GM23338 (cell line): ENCODE data around the gene SMURF2. TPM values are rescaled to one million over a fixed set of nuclear protein-coding genes. Genes with fewer than 3 reads are reported as not detected.

Experiments used
- ATAC-seq: fragments of 200-7000 bp; cut with Tn5 transposase; 3 replicates; pipeline ENCODE4 v1.9.1; 2020
- DNase-seq: peaks from one replicate; pipeline ENCODE4 v3.0.0-alpha.2; 2015; ENCODE audit warnings: low spot score
- H2AFZ ChIP-seq: fragments of 200-600 bp; sonication (generic); 2 replicates; pipeline ENCODE4 v1.8.0; 2016; ENCODE audit warnings: antibody characterized with exemption, mild to moderate bottlenecking, moderate library complexity
- H3F3A ChIP-seq: fragments of 200-600 bp; sonication (generic); replicated peaks from 2 replicates; pipeline ENCODE4 v1.8.0; 2017; ENCODE audit warnings: antibody characterized with exemption, mixed run types, low read depth
- H3K27ac ChIP-seq: fragments of 200-600 bp; sonication (generic); 2 replicates; pipeline ENCODE4 v1.6.1; 2016; ENCODE audit warnings: low read depth
- H3K27me3 ChIP-seq: fragments of 200-600 bp; sonication (generic); 2 replicates; pipeline ENCODE4 v1.8.0; 2016; ENCODE audit warnings: mild to moderate bottlenecking, mixed run types, moderate library complexity; ENCODE audit not compliant: insufficient read depth
- H3K36me3 ChIP-seq: fragments of 200-600 bp; sonication (generic); 2 replicates; pipeline ENCODE4 v1.8.0; 2016; ENCODE audit warnings: mild to moderate bottlenecking; ENCODE audit not compliant: insufficient read depth
- H3K4me1 ChIP-seq: fragments of 200-600 bp; sonication (generic); 2 replicates; pipeline ENCODE4 v1.8.0; 2016; ENCODE audit warnings: mild to moderate bottlenecking, moderate library complexity; ENCODE audit not compliant: insufficient read depth
- H3K4me2 ChIP-seq: fragments of 200-600 bp; sonication (generic); 2 replicates; pipeline ENCODE4 v1.7.1; 2017; ENCODE audit warnings: mixed run types
- H3K4me3 ChIP-seq: fragments of 200-600 bp; sonication (generic); 2 replicates; pipeline ENCODE4 v1.6.1; 2016; ENCODE audit warnings: mixed run types
- H3K79me2 ChIP-seq: fragments of 200-600 bp; sonication (generic); replicated peaks from 2 replicates; pipeline ENCODE4 v1.8.0; 2017; ENCODE audit warnings: mild to moderate bottlenecking; ENCODE audit not compliant: insufficient read depth
- H3K9me2 ChIP-seq: fragments of 200-600 bp; sonication (generic); 2 replicates; pipeline ENCODE4 v1.8.0; 2017; ENCODE audit not compliant: insufficient read depth
- H4K20me1 ChIP-seq: fragments of 200-600 bp; sonication (generic); replicated peaks from 2 replicates; pipeline ENCODE4 v1.8.0; 2017; ENCODE audit warnings: mild to moderate bottlenecking; ENCODE audit not compliant: insufficient read depth
- H3K27ac Mint-ChIP-seq: 2 replicates; pipeline ENCODE4 v1.8.0; 2020; ENCODE audit warnings: inconsistent platforms, mild to moderate bottlenecking, moderate library complexity, mixed read lengths
- H3K27me3 Mint-ChIP-seq: 3 replicates; pipeline ENCODE4 v1.8.0; 2022; ENCODE audit warnings: low read depth, mild to moderate bottlenecking, moderate library complexity, mixed read lengths, inconsistent platforms; ENCODE audit not compliant: insufficient read depth, poor library complexity
- H3K36me3 Mint-ChIP-seq: 3 replicates; pipeline ENCODE4 v1.8.0; 2021; ENCODE audit warnings: low read depth, mild to moderate bottlenecking, inconsistent platforms, moderate library complexity, mixed read lengths
- H3K4me1 Mint-ChIP-seq: 3 replicates; pipeline ENCODE4 v1.8.0; 2020; ENCODE audit warnings: mild to moderate bottlenecking, inconsistent platforms, mixed read lengths
- H3K4me3 Mint-ChIP-seq: 3 replicates; pipeline ENCODE4 v1.8.0; 2021; ENCODE audit warnings: moderate library complexity, mild to moderate bottlenecking, inconsistent platforms, mixed read lengths
- H3K9me3 Mint-ChIP-seq: 3 replicates; pipeline ENCODE4 v1.8.0; 2020; ENCODE audit warnings: moderate library complexity, mild to moderate bottlenecking, inconsistent platforms, mixed read lengths
- CREB1 ChIP-seq: fragments of 250-450 bp; sonication (Bioruptor Pico); IDR thresholded peaks from 2 replicates; pipeline ENCODE4 v1.5.0; 2020; ENCODE audit warnings: low read depth, mild to moderate bottlenecking, moderate library complexity
- CTCF ChIP-seq, 2 experiments: fragments of 200-600 bp in 1 of 2; sonication (generic) in 1 of 2; conservative IDR thresholded peaks; 2 replicates each; pipeline versions ENCODE4 v1.5.1 to v1.6.1; 2016 to 2017; ENCODE audit warnings: antibody characterized with exemption in 2 of 2, low read depth in 2 of 2, mild to moderate bottlenecking in 2 of 2, moderate library complexity in 1 of 2
- ETS1 ChIP-seq: IDR thresholded peaks from 2 replicates; pipeline ENCODE4 v1.6.1; 2016; ENCODE audit warnings: antibody characterized with exemption
- EZH2 ChIP-seq: fragments of 200-600 bp; sonication (generic); IDR thresholded peaks from one replicate; pipeline ENCODE4 v1.8.0; 2017; ENCODE audit warnings: antibody characterized with exemption, mild to moderate bottlenecking, low read depth; ENCODE audit not compliant: unreplicated experiment
- EZH2phosphoT487 ChIP-seq: fragments of 200-600 bp; sonication (generic); IDR thresholded peaks from one replicate; pipeline ENCODE4 v1.8.1; 2018; ENCODE audit warnings: antibody characterized with exemption; ENCODE audit not compliant: unreplicated experiment
- JUNB ChIP-seq: IDR thresholded peaks from one replicate; pipeline ENCODE4 v1.6.1; 2016; ENCODE audit warnings: antibody characterized with exemption; ENCODE audit not compliant: unreplicated experiment
- NANOG ChIP-seq: IDR thresholded peaks from 2 replicates; pipeline ENCODE4 v1.6.1; 2016; ENCODE audit warnings: antibody characterized with exemption, borderline replicate concordance
- POLR2AphosphoS5 ChIP-seq: IDR thresholded peaks from 2 replicates; pipeline ENCODE4 v1.6.1; 2016; ENCODE audit warnings: antibody characterized with exemption, low read depth
- REST ChIP-seq: IDR thresholded peaks from one replicate; pipeline ENCODE4 v1.6.1; 2018; ENCODE audit warnings: antibody characterized with exemption; ENCODE audit not compliant: unreplicated experiment
- STAT1 ChIP-seq: IDR thresholded peaks from one replicate; pipeline ENCODE4 v1.6.1; 2016; ENCODE audit warnings: antibody characterized with exemption; ENCODE audit not compliant: unreplicated experiment
- ZNF114 ChIP-seq: fragments of 250-450 bp; sonication (Bioruptor Pico); IDR thresholded peaks from 2 replicates; pipeline ENCODE4 v1.5.0; 2020; ENCODE audit warnings: mild to moderate bottlenecking, moderate library complexity
- ZNF331 ChIP-seq: fragments of 250-450 bp; sonication (Bioruptor Pico); IDR thresholded peaks from 2 replicates; pipeline ENCODE4 v1.5.0; 2020; ENCODE audit warnings: low read depth, mild to moderate bottlenecking, moderate library complexity
- ZNF462 ChIP-seq: fragments of 250-450 bp; sonication (Bioruptor Pico); IDR thresholded peaks from 2 replicates; pipeline ENCODE4 v1.5.0; 2020; ENCODE audit warnings: mild to moderate bottlenecking, moderate library complexity
- polyA plus RNA-seq: library from polyadenylated mRNA; unstranded; fragments of >200 nt; fragmentation: Nextera tagmentation; extraction: Ambion mirVana; gene quantifications from 2 replicates; pipeline ENCODE4 v1.2.1, GENCODE V29; 2016
- total RNA-seq: library from RNA; depleted of rRNA; stranded (reverse); fragments of >200 nt; shearing (Covaris generic); gene quantifications from 2 replicates; pipeline ENCODE4 v1.2.3, GENCODE V29; 2014

Gene SMURF2
- total and polyA plus RNA-seq, 2 experiments from 2014 or later, result 12.1 to 29.6 TPM

GRCh38 chr17:64503821-64504768, 158.0 kb downstream of the SMURF2 start:
- DNase-seq (no peak), ATAC-seq (no peak)
- no peaks in the 10 kb centered on the region for H3K27me3 ChIP-seq
- H3K36me3 ChIP-seq, result peaks cover 60% of the 10 kb centered on the region
- peak overlapping the region; percentile 100 for H3K4me3 ChIP-seq
- peak overlapping the region; percentile 99 for H3K4me3 Mint-ChIP-seq
- H3K4me1 ChIP-seq, result peaks cover 8% of the 10 kb centered on the region; the same call in 1 of the 2 replicates
- peaks cover 4% of the 10 kb centered on the region; the same call in 1 of the 3 replicates for H3K9me3 Mint-ChIP-seq
- H3K79me2 ChIP-seq, result peaks cover 91% of the 10 kb centered on the region
- peaks cover 51% of the 10 kb centered on the region for H3F3A ChIP-seq
- peaks cover 24% of the 10 kb centered on the region for H3K27me3 Mint-ChIP-seq
- TF ChIP-seq NANOG, result no peak
- TF ChIP-seq ETS1, result no peak
- no peak for TF ChIP-seq EZH2phosphoT487
- no peak for TF ChIP-seq POLR2AphosphoS5
- no peak for TF ChIP-seq REST
- no peak for TF ChIP-seq CREB1 (CRISPR knock-in tag)
- no peak for TF ChIP-seq STAT1
- no peak for TF ChIP-seq ZNF114 (CRISPR knock-in tag)
- no peak for TF ChIP-seq ZNF462 (CRISPR knock-in tag)
- TF ChIP-seq EZH2, result no peak
- TF ChIP-seq ZNF331 (CRISPR knock-in tag), result no peak
- TF ChIP-seq JUNB, result no peak
- TF ChIP-seq CTCF (conservative IDR thresholded peaks at IDR 0.05; ENCODE audit: low read depth in 2 of 2), result no peak
- peak overlapping the region; percentile 76 for H3K27ac ChIP-seq
- peaks cover 61% of the 10 kb centered on the region for H4K20me1 ChIP-seq
- H2AFZ ChIP-seq, result no peak overlapping the region
- H3K36me3 Mint-ChIP-seq, result peaks cover 86% of the 10 kb centered on the region
- no peaks in the 10 kb centered on the region for H3K9me2 ChIP-seq
- H3K4me2 ChIP-seq, result peak overlapping the region; percentile 91
- H3K27ac Mint-ChIP-seq, result peak overlapping the region; percentile 66
- peaks cover 62% of the 10 kb centered on the region for H3K4me1 Mint-ChIP-seq
